SJSA1 (cell line): ENCODE data around the gene MAML2. TPM values are rescaled to one million over a fixed set of nuclear protein-coding genes. Genes with fewer than 3 reads are reported as not detected.

Experiments used
- DNase-seq, 2 experiments: peaks; one replicate each; pipeline ENCODE4 v3.0.0-alpha.2; 2015 to 2020; ENCODE audit warnings: low spot score in 2 of 2, low read depth in 1 of 2
- H3K27ac ChIP-seq: fragments of 250-450 bp; sonication (Bioruptor Pico); 2 replicates; pipeline ENCODE4 v1.5.1; 2020; ENCODE audit warnings: mild to moderate bottlenecking, moderate library complexity
- H3K27me3 ChIP-seq: fragments of 250-450 bp; sonication (Bioruptor Pico); replicated peaks from 2 replicates; pipeline ENCODE4 v1.5.1; 2020; ENCODE audit warnings: mild to moderate bottlenecking, moderate library complexity
- H3K36me3 ChIP-seq: fragments of 250-450 bp; sonication (Bioruptor Pico); 2 replicates; pipeline ENCODE4 v1.5.1; 2020; ENCODE audit warnings: mild to moderate bottlenecking
- H3K4me1 ChIP-seq: fragments of 250-450 bp; sonication (Bioruptor Pico); replicated peaks from 2 replicates; pipeline ENCODE4 v1.6.1; 2021; ENCODE audit warnings: mild to moderate bottlenecking
- H3K4me3 ChIP-seq: fragments of 250-450 bp; sonication (Bioruptor Pico); 2 replicates; pipeline ENCODE4 v1.5.1; 2020; ENCODE audit warnings: mild to moderate bottlenecking
- H3K9me3 ChIP-seq: fragments of 250-450 bp; sonication (Bioruptor Pico); replicated peaks from 2 replicates; pipeline ENCODE4 v1.5.1; 2020; ENCODE audit warnings: mild to moderate bottlenecking
- total RNA-seq: library from RNA; depleted of rRNA; stranded (reverse); fragments of >200 nt; shearing (Covaris generic); gene quantifications from 2 replicates; pipeline ENCODE4 v1.2.3, GENCODE V29; 2014

Gene MAML2
- total RNA-seq, 1 experiment from 2014 or later = 8.7 TPM

DNA sequence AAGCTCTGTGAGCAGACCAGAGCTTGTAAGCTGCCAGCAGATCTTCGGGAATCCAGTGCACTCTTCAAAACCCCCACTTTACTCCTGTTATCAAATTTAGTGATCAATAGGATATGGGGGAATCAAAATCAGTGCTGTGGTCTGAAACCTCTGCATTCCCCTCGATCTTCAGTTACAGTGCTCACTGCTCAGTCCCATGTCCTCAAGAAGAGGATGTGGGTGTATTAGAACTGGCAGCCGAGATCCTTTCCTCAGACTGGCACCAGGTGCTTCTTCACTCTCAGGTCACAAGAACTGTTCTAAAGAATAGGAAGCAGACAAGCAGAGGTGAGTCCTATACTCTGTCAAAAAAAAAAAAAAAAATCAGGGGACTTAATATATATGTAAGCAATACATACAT lies 15.3 kb upstream of the MAML2 start:
- Histone ChIP-seq H3K27ac (no peak overlapping the region), H3K4me3 (no peak overlapping the region), H3K36me3 (no peaks in the 10 kb centered on the region; the same call in 1 of the 2 replicates), H3K27me3 (no peaks in the 10 kb centered on the region), H3K4me1 (no peaks in the 10 kb centered on the region), H3K9me3 (no peaks in the 10 kb centered on the region)
- no peak for DNase-seq

- H3K4me3 ChIP-seq = no peak overlapping the region
- no peaks in the 10 kb centered on the region for H3K9me3 ChIP-seq
- DNase-seq = no peak
- no peaks in the 10 kb centered on the region for H3K4me1 ChIP-seq
- no peaks in the 10 kb centered on the region; the same call in 1 of the 2 replicates for H3K36me3 ChIP-seq
- no peak overlapping the region for H3K27ac ChIP-seq
- H3K27me3 ChIP-seq = no peaks in the 10 kb centered on the region
Measured at GRCh38 chr11:96357794-96358193, 14.8 kb upstream of the MAML2 start.

GRCh38 chr11:96356848-96357247 lies 13.9 kb upstream of the MAML2 start:
- DNase-seq = no peak
- no peaks in the 10 kb centered on the region for H3K4me1 ChIP-seq
- H3K27me3 ChIP-seq = no peaks in the 10 kb centered on the region
- no peak overlapping the region for H3K4me3 ChIP-seq
- no peak overlapping the region for H3K27ac ChIP-seq
- H3K36me3 ChIP-seq = no peaks in the 10 kb centered on the region; the same call in 1 of the 2 replicates
- no peaks in the 10 kb centered on the region for H3K9me3 ChIP-seq

GRCh38 chr11:96342014-96342960 lies 708 bp downstream of the MAML2 start:
- peak overlapping the region; percentile 54 for H3K4me3 ChIP-seq
- no peak for DNase-seq
- peaks cover 42% of the 10 kb centered on the region for H3K4me1 ChIP-seq
- H3K27ac ChIP-seq = peak overlapping the region; percentile 68
- no peaks in the 10 kb centered on the region for H3K27me3 ChIP-seq
- H3K36me3 ChIP-seq = no peaks in the 10 kb centered on the region
- H3K9me3 ChIP-seq = no peaks in the 10 kb centered on the region

DNA sequence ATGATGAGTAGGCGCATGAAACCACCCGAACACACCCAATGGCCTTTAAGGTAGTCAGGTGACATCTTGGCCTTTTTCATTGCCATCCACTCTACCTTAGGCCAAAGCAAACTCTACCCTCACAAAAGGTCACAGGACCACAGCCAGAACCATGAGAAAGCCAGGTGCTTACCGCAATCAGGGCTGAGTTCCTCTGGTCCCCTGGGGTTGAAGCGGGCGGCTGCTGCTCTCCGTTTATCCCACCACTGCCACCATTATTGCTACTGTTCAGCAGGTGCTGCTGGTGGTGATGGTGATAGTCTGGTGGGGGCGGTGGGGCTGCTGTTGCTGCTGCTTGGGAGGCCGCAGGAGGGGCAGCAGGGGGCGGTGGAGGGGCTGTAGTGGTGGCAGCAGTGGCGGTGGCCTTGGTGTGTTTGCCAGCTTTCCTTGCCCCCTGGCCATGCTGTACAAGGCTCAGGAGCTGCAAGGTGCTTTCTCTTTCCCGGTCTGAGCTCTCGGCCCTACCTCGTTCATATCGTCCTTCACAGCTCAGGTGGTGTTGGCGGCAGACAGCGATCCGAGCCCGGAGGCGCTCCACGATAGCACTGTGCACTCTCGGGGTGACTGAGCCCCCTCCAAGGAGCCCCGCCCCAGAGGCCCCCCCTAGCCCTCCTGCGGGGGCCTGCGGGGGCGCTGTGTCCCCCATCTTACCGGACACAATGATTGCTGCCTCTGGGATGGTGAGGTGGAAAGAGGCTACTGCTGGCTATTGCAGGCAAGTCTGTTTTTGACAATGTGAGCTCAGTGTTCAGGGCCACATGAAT lies 1.6 kb downstream of the MAML2 start:
- H3K27ac ChIP-seq = 0 out of 2 replicates have a peak overlapping the region, but pooled peaks have one; percentile 68
- no peaks in the 10 kb centered on the region for H3K9me3 ChIP-seq
- peaks cover 42% of the 10 kb centered on the region for H3K4me1 ChIP-seq
- peak overlapping the region; percentile 54 for H3K4me3 ChIP-seq
- H3K27me3 ChIP-seq = no peaks in the 10 kb centered on the region
- no peaks in the 10 kb centered on the region for H3K36me3 ChIP-seq
- DNase-seq = peak in 1 of 2 experiments; percentile 42

DNA sequence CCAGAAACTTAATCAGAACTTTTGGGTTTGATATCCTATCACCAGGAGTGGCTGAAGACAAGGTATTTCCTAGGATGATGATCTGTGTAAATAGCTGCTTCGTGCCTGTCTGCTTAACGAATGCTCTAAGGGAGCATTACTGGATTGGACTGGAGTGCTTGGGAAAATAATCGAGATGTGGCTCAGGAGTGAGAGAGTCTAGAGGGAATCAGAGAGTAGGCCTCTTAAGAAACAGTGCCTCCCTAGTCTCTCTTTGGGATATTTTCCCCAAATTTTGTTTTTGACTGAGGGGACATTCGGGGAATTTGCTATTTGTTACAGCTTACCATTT lies 2.5 kb downstream of the MAML2 start:
- Histone ChIP-seq H3K4me1 (peaks cover 42% of the 10 kb centered on the region), H3K9me3 (no peaks in the 10 kb centered on the region), H3K4me3 (peak overlapping the region; percentile 6; the same call in 1 of the 2 replicates), H3K36me3 (no peaks in the 10 kb centered on the region), H3K27ac (0 out of 2 replicates have a peak overlapping the region, but pooled peaks have one; percentile 17), H3K27me3 (no peaks in the 10 kb centered on the region)
- DNase-seq = no peak

DNA sequence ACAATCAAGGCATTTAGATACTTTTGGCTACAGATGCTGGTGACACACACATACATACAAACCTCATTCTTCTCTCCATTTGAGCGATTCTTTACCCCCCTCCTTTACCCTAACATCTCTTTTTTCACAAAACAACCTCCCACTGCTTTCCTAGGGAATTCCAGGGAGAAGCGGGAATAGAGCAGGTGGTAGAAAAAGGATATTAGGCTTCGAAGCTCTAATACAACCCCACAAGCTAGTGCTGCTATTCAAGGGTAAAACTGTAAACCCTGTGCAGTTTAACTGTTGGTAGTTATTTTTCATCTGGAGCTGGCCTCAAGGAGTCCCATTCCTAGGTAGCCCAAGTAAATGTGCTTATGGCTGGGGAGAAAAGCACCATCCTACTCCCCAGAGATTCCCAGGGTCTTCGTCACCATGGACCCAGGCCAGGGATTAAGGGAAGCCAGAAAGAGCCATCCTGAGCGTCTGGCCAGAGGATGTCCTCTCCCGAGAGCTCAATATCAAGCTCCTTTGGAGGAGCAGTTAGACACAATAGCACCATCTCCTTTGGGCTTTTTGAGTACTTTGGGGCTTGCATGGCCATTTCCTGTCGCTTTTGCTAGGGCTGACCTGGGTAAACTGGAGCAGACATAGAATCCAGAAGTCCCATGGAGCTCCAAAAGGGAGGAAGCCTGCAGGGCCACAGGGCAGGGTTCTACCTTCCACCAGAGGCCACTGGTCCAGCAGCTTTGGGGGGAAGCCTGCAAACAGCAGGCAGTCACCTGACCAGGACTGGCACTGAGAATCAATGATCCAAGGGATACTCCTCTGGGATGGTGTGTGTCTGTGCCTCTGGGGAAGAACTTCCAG lies 3.1 kb downstream of the MAML2 start:
- Histone ChIP-seq H3K27ac (peak overlapping the region; percentile 26; the same call in 1 of the 2 replicates), H3K4me1 (peaks cover 42% of the 10 kb centered on the region), H3K9me3 (no peaks in the 10 kb centered on the region), H3K36me3 (peaks cover under 1% of the 10 kb centered on the region; the same call in 1 of the 2 replicates), H3K27me3 (no peaks in the 10 kb centered on the region), H3K4me3 (peak overlapping the region; percentile 6; the same call in 1 of the 2 replicates)
- no peak for DNase-seq

DNA sequence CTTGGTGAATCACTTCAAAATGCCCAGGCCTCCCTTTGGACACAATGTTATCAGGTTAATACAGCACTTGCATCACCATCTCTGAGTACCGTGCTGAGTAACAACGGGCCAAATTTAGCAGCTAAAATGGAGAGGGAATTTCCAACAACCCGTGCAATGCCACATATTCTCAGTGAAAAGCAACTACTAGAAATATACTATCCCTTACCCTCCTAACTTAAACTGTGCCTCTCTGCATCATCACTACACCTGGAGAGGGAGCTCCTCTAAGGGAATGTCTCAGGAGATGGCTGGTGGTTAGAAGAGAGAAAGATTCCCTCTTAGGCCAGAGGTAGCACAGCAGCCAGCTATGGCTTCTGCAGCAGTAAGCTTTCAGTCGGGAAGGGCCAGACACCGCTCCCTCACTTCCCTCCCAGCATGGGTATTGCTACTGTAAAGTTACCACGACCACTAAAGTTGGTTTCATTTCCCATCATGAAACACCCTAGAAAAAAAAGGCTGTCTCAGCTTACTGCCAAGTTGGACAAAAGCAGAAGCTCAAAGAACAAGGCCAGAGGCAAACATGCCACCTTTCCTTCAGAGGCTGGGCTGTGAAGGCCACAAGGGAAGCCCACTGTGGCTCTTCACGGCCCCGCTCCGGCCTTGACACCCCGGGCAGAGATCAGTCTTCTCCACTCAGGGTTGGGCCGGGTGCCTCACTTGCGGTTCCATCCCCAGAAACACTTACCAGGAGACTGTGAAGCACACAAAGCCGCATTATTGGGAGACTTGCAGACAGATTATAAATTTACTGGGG lies 3.9 kb downstream of the MAML2 start:
- Histone ChIP-seq H3K4me3 (peak overlapping the region; percentile 12; the same call in 1 of the 2 replicates), H3K27me3 (no peaks in the 10 kb centered on the region), H3K36me3 (peaks cover 6% of the 10 kb centered on the region; the same call in 1 of the 2 replicates), H3K9me3 (no peaks in the 10 kb centered on the region), H3K4me1 (peaks cover 42% of the 10 kb centered on the region), H3K27ac (peak overlapping the region; percentile 26; the same call in 1 of the 2 replicates)
- DNase-seq = peak in 1 of 2 experiments; percentile 38

GRCh38 chr11:96337541-96338431 lies 5.2 kb downstream of the MAML2 start:
- Histone ChIP-seq H3K27me3 (no peaks in the 10 kb centered on the region), H3K36me3 (peaks cover 6% of the 10 kb centered on the region; the same call in 1 of the 2 replicates), H3K4me1 (peaks cover 51% of the 10 kb centered on the region), H3K4me3 (no peak overlapping the region), H3K9me3 (no peaks in the 10 kb centered on the region), H3K27ac (no peak overlapping the region)
- no peak for DNase-seq

GRCh38 chr11:96335388-96335787 lies 7.6 kb downstream of the MAML2 start:
- Histone ChIP-seq H3K27me3 (no peaks in the 10 kb centered on the region), H3K27ac (no peak overlapping the region), H3K9me3 (no peaks in the 10 kb centered on the region), H3K4me1 (peaks cover 49% of the 10 kb centered on the region), H3K4me3 (no peak overlapping the region), H3K36me3 (peaks cover 6% of the 10 kb centered on the region; the same call in 1 of the 2 replicates)
- DNase-seq = no peak

- no peaks in the 10 kb centered on the region for H3K27me3 ChIP-seq
- DNase-seq = no peak
- H3K27ac ChIP-seq = no peak overlapping the region
- peaks cover 6% of the 10 kb centered on the region; the same call in 1 of the 2 replicates for H3K36me3 ChIP-seq
- H3K9me3 ChIP-seq = no peaks in the 10 kb centered on the region
- H3K4me1 ChIP-seq = peaks cover 49% of the 10 kb centered on the region
- no peak overlapping the region for H3K4me3 ChIP-seq
Measured at GRCh38 chr11:96334219-96334618, 8.8 kb downstream of the MAML2 start.
